GM12864 (cell line): ENCODE data around the gene HBEGF.
A peak's percentile ranks its signal among the peaks of the same experiment; 100 is the strongest.

Source experiments
- DNase-seq: peaks from one replicate; pipeline ENCODE4 v3.0.0-alpha.2; 2011; ENCODE audit warnings: low read depth
- H3K4me3 ChIP-seq: 2 replicates; pipeline ENCODE4 v1.5.1; 2011; ENCODE audit warnings: mild to moderate bottlenecking, low read depth, low read length, control low read depth
- TF ChIP-seq, protein P1 (sequence below): IDR thresholded peaks from 2 replicates; pipeline ENCODE4 v1.5.1; 2011; ENCODE audit warnings: low read depth, mild to moderate bottlenecking, moderate library complexity, low read length, control low read depth, inconsistent platforms; ENCODE audit errors: missing control alignments

The HBEGF gene

GRCh38 chr5:140342896-140343295, 3.5 kb downstream of the HBEGF start:
- TF ChIP-seq, protein P1, sequence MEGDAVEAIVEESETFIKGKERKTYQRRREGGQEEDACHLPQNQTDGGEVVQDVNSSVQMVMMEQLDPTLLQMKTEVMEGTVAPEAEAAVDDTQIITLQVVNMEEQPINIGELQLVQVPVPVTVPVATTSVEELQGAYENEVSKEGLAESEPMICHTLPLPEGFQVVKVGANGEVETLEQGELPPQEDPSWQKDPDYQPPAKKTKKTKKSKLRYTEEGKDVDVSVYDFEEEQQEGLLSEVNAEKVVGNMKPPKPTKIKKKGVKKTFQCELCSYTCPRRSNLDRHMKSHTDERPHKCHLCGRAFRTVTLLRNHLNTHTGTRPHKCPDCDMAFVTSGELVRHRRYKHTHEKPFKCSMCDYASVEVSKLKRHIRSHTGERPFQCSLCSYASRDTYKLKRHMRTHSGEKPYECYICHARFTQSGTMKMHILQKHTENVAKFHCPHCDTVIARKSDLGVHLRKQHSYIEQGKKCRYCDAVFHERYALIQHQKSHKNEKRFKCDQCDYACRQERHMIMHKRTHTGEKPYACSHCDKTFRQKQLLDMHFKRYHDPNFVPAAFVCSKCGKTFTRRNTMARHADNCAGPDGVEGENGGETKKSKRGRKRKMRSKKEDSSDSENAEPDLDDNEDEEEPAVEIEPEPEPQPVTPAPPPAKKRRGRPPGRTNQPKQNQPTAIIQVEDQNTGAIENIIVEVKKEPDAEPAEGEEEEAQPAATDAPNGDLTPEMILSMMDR, result no peak
- DNase-seq, result no peak
- H3K4me3 ChIP-seq, result no peak overlapping the region

GRCh38 chr5:140342287-140342686, 4.1 kb downstream of the HBEGF start:
- DNase-seq, result peak; percentile 46
- H3K4me3 ChIP-seq, result no peak overlapping the region
- TF ChIP-seq, protein P1, result no peak

- DNase-seq, result no peak
- no peak overlapping the region for H3K4me3 ChIP-seq
- TF ChIP-seq, protein P1, result no peak
Measured at GRCh38 chr5:140341591-140341990, 4.8 kb downstream of the HBEGF start.

- DNase-seq, result no peak
- TF ChIP-seq, protein P1, result no peak
Measured at GRCh38 chr5:140340605-140341121, 5.7 kb downstream of the HBEGF start.

GRCh38 chr5:140339636-140340035, 6.8 kb downstream of the HBEGF start:
- TF ChIP-seq, protein P1, result no peak
- H3K4me3 ChIP-seq, result no peak overlapping the region
- DNase-seq, result no peak

More at GRCh38 chr5:140340605-140341121, 5.7 kb downstream of the HBEGF start:
- H3K4me3 ChIP-seq, result no peak overlapping the region

DNA sequence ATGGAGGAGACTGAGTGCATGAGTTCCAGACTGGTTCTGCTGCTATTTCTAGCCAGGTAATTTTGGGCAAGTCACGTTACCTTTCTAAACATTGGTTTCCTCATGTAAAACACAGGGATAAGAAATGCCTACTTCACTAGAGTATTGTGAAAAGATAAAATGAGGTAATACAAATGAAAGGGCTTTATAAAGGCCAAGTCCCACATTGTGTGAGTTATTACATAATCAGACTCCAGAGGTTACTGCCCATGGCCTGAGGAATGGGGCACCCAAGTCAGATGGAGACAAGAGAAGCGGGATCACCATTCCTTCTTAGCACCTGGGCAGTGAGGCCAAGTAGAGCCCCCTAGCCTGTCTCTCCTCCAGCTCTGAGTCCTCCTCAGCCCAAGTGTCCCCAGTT, 7.5 kb downstream of the HBEGF start:
- DNase-seq, result no peak
- no peak overlapping the region for H3K4me3 ChIP-seq
- TF ChIP-seq, protein P1, result no peak

DNA sequence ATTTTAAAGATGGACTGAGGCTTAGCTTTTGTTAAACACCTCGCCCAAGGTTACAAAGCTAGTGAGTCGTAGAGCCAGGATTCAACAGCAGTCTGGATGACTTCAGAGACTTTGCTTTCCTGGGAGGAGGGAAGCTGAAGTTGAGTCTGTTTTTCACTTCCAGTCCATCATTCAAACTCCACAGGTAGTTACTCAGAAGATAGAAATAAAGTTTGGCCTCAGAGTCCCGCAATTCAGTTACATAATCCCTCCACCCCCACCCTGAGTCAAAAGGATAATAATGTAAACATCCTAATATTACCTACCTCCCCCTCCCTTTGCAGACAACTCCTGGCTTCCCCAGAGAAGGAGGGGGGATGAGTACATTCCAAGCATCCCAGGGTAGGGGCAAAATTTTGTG, 8.1 kb downstream of the HBEGF start:
- no peak for DNase-seq
- H3K4me3 ChIP-seq, result no peak overlapping the region
- TF ChIP-seq, protein P1, result no peak
